ENCODE results near the gene CREB3L1.
A peak's percentile ranks its signal among the peaks of the same experiment; 100 is the strongest.

The CREB3L1 gene

GRCh38 chr11:46290598-46291309, 13.3 kb downstream of the CREB3L1 start:
- ChIA-PET POLR2A (interaction anchor here (1.1 to 3.6 kb wide), 7 partner anchors 9 to 51 kb away, joined by 3 to 34 read pairs (median 5); partner anchors contain the start of gene CREB3L1), CTCF (interaction anchor here (0.9 to 6.0 kb wide), 11 partner anchors 9 to 51 kb away, joined by 3 to 79 read pairs (median 9); partner anchors contain the start of gene CREB3L1)
- DNase-seq (ENCODE audit: low read depth, low spot score), result peak; percentile 94
- no peak for TF ChIP-seq CTCF (IDR thresholded peaks at IDR 0.05; ENCODE audit: insufficient read depth, low read length, missing control alignments)
- peak overlapping the region; percentile 8; the same call in 1 of the 2 replicates for H3K4me3 ChIP-seq (ENCODE audit: low read depth, low read length)

GRCh38 chr11:46291441-46292150, 14.1 kb downstream of the CREB3L1 start:
- no peak for TF ChIP-seq CTCF (IDR thresholded peaks at IDR 0.05; ENCODE audit: insufficient read depth, low read length, missing control alignments)
- POLR2A ChIA-PET, result interaction anchor here (1.1 to 3.6 kb wide), 8 partner anchors 10 to 52 kb away, joined by 3 to 34 read pairs (median 6); partner anchors contain the start of gene CREB3L1
- no peak for DNase-seq (ENCODE audit: low read depth, low spot score)
- CTCF ChIA-PET, result interaction anchor here (0.7 to 6.0 kb wide), 7 partner anchors 13 to 77 kb away, joined by 3 to 79 read pairs (median 4); partner anchors contain the start of gene CREB3L1
- no peak overlapping the region for H3K4me3 ChIP-seq (ENCODE audit: low read depth, low read length)

GRCh38 chr11:46293066-46293465, 15.6 kb downstream of the CREB3L1 start:
- no peak overlapping the region for H3K4me3 ChIP-seq (ENCODE audit: low read depth, low read length)
- no peak for DNase-seq (ENCODE audit: low read depth, low spot score)
- ChIA-PET CTCF (interaction anchor here (0.6 to 6.0 kb wide), 8 partner anchors 9 to 53 kb away, joined by 3 to 79 read pairs (median 4); partner anchors contain the start of gene CREB3L1), POLR2A (interaction anchor here (1.8 to 1.9 kb wide), 2 partner anchors 12 to 54 kb away, joined by 5 to 8 read pairs; no protein-coding TSS in a partner anchor)
- no peak for TF ChIP-seq CTCF (IDR thresholded peaks at IDR 0.05; ENCODE audit: insufficient read depth, low read length, missing control alignments)

GRCh38 chr11:46293641-46294103, 16.2 kb downstream of the CREB3L1 start:
- DNase-seq (ENCODE audit: low read depth, low spot score), result peak; percentile 92
- POLR2A ChIA-PET, result interaction anchor here (1.8 to 3.4 kb wide), 4 partner anchors 12 to 55 kb away, joined by 5 to 58 read pairs (median 13); partner anchors contain the start of gene CREB3L1
- peak overlapping the region; percentile 8; the same call in 1 of the 2 replicates for H3K4me3 ChIP-seq (ENCODE audit: low read depth, low read length)
- CTCF ChIA-PET, result interaction anchor here (1.0 to 6.0 kb wide), 5 partner anchors 12 to 54 kb away, joined by 3 to 79 read pairs (median 5); partner anchors contain the start of gene CREB3L1
- no peak for TF ChIP-seq CTCF (IDR thresholded peaks at IDR 0.05; ENCODE audit: insufficient read depth, low read length, missing control alignments)

- POLR2A ChIA-PET, result interaction anchor here (0.6 to 4.2 kb wide), 12 partner anchors 9 to 56 kb away, joined by 3 to 58 read pairs (median 6); partner anchors contain the start of gene CREB3L1
- peak; percentile 95 for DNase-seq (ENCODE audit: low read depth, low spot score)
- no peak for TF ChIP-seq CTCF (IDR thresholded peaks at IDR 0.05; ENCODE audit: insufficient read depth, low read length, missing control alignments)
- peak overlapping the region; percentile 59 for H3K4me3 ChIP-seq (ENCODE audit: low read depth, low read length)
- CTCF ChIA-PET, result interaction anchor here (1.0 to 7.3 kb wide), 8 partner anchors 10 to 54 kb away, joined by 3 to 167 read pairs (median 38); partner anchors contain the start of genes CREB3L1 and DGKZ
These were observed 17.2 kb downstream of the CREB3L1 start for GRCh38 chr11:46294365-46295309.
